Right atrium auricular region (tissue), 2 donors: ENCODE results near the gene NDFIP2. TPM values are rescaled to one million over a fixed set of nuclear protein-coding genes. Genes with fewer than 3 reads are reported as not detected.

Source experiments
- DNase-seq: peaks from one replicate; pipeline ENCODE4 v3.0.0-alpha.2; 2019; ENCODE audit warnings: low spot score
- H3K27ac ChIP-seq, 2 donors: fragments of 200-600 bp; sonication (generic); 1 replicate in 1 of 2; 2 replicates in 1 of 2; pipeline ENCODE4 v1.5.1; 2016 to 2019
- H3K27me3 ChIP-seq, 2 donors: fragments of 200-600 bp; sonication (generic); one replicate each; pipeline versions ENCODE4 v1.5.1 to v1.6.0; 2017 to 2019
- H3K36me3 ChIP-seq: fragments of 200-600 bp; sonication (generic); one replicate; pipeline ENCODE4 v1.5.1; 2016
- H3K4me1 ChIP-seq, 2 donors: fragments of 200-600 bp; sonication (generic); one replicate each; pipeline versions ENCODE4 v1.5.1 to v1.6.0; 2017 to 2019
- H3K4me3 ChIP-seq, 2 donors: fragments of 200-600 bp; sonication (generic); 1 replicate in 1 of 2; 2 replicates in 1 of 2; pipeline ENCODE4 v1.5.1; 2017 to 2019; ENCODE audit warnings: mild to moderate bottlenecking in 1 of 2, moderate library complexity in 1 of 2
- H3K9me3 ChIP-seq, 2 donors: fragments of 200-600 bp; sonication (generic); one replicate each; pipeline ENCODE4 v1.5.1; 2019
- total RNA-seq, 2 donors: library from RNA; depleted of rRNA; stranded (reverse); fragments of >200 nt; gene quantifications; one replicate each; pipeline ENCODE4 v1.1.0, GENCODE V29; 2016
- TF ChIP-seq, protein P1 (sequence below), 2 donors: fragments of 200-600 bp; sonication (generic); IDR thresholded peaks; one replicate each; pipeline ENCODE4 v1.5.1; 2019; ENCODE audit warnings: antibody characterized with exemption in 2 of 2

The NDFIP2 gene
- total RNA-seq, 2 donors from 2014 or later, result 27.8 to 29.0 TPM

DNA sequence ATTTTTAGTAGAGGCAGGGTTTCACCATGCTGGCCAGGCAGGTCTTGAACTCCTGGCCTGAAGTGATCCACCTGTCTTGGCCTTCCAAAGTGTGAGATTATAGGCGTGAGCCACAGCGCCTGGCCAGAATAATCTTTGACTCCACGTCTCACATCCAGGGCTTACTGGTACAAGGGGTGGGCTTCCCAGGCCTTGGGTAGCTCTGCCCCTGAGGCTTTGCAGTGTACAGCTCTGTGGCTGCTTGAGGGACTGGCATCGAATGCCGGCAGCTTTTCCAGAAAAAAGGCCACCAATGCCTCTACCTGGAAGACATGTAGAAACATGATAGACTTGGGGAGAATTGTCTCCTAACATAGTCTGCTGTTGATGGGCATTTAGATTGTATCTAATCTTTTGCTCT lies 57.8 kb downstream of the NDFIP2 start:
- no peak overlapping the region for H3K27ac ChIP-seq
- peaks cover 0 to 5% of the 10 kb centered on the region in 2 donors for H3K4me1 ChIP-seq
- no peak for DNase-seq
- no peak overlapping the region for H3K4me3 ChIP-seq
- H3K36me3 ChIP-seq, result no peaks in the 10 kb centered on the region
- no peaks in the 10 kb centered on the region for H3K27me3 ChIP-seq
- TF ChIP-seq, protein P1, sequence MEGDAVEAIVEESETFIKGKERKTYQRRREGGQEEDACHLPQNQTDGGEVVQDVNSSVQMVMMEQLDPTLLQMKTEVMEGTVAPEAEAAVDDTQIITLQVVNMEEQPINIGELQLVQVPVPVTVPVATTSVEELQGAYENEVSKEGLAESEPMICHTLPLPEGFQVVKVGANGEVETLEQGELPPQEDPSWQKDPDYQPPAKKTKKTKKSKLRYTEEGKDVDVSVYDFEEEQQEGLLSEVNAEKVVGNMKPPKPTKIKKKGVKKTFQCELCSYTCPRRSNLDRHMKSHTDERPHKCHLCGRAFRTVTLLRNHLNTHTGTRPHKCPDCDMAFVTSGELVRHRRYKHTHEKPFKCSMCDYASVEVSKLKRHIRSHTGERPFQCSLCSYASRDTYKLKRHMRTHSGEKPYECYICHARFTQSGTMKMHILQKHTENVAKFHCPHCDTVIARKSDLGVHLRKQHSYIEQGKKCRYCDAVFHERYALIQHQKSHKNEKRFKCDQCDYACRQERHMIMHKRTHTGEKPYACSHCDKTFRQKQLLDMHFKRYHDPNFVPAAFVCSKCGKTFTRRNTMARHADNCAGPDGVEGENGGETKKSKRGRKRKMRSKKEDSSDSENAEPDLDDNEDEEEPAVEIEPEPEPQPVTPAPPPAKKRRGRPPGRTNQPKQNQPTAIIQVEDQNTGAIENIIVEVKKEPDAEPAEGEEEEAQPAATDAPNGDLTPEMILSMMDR (IDR thresholded peaks at IDR 0.05), result no peak
- H3K9me3 ChIP-seq, result no peaks in the 10 kb centered on the region

DNA sequence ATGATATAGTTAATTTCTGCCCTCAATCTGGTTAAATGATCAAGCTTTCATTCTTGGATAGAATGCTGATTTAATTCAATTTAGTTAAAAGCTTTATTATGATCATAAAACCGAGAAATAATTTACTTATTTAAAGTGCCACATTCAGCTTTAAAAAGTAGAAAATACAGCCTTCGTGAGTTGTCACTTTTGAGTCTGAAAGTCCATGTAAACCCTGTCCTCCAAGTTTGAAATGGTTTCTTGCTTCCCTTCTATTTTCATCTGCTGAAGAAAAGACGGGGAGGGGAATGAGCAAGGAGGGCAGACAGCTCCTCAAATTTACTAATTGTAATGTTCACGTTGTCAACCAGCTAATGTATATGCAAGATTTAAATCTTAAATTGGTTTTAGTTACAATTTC lies 59.5 kb downstream of the NDFIP2 start:
- H3K4me3 ChIP-seq, result no peak overlapping the region
- H3K9me3 ChIP-seq, result no peaks in the 10 kb centered on the region
- H3K27me3 ChIP-seq, result no peaks in the 10 kb centered on the region
- H3K4me1 ChIP-seq, result peaks cover 0 to 5% of the 10 kb centered on the region in 2 donors
- TF ChIP-seq, protein P1 (IDR thresholded peaks at IDR 0.05), result no peak
- no peak for DNase-seq
- no peak overlapping the region for H3K27ac ChIP-seq
- no peaks in the 10 kb centered on the region for H3K36me3 ChIP-seq

DNA sequence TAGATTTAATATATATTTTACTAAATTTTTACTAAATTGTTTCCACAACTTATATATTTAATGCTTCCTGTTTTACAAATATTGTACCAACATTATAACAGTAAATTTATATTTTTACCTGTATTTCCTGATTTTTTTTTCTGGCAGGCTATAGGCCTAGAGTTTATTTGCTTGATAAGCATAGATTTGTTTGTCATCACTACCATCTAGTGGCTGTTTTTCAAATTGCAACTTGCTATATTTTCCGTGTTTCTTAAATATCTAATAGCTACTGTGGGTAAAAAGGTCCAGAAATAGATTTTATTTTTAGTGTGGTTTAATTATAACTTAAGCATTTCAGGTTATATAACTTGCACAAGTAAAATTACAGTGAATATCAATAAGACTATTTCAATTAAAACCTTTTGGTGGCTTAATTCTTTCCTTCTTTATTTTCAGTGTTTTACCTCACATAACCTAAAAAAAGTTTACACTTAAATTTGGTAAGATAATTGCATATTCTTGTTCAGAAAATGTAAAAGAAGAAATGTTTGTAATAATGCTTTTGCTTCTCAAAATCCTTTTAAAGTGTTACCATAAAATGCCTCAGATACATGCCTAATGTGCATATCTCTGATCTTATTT lies 60.6 kb downstream of the NDFIP2 start:
- no peaks in the 10 kb centered on the region for H3K27me3 ChIP-seq
- no peak overlapping the region for H3K27ac ChIP-seq
- H3K9me3 ChIP-seq, result no peaks in the 10 kb centered on the region
- TF ChIP-seq, protein P1 (IDR thresholded peaks at IDR 0.05), result peak; percentile 84 to 86
- DNase-seq, result no peak
- H3K4me1 ChIP-seq, result peaks cover 0 to 5% of the 10 kb centered on the region in 2 donors
- no peaks in the 10 kb centered on the region for H3K36me3 ChIP-seq
- H3K4me3 ChIP-seq, result no peak overlapping the region

DNA sequence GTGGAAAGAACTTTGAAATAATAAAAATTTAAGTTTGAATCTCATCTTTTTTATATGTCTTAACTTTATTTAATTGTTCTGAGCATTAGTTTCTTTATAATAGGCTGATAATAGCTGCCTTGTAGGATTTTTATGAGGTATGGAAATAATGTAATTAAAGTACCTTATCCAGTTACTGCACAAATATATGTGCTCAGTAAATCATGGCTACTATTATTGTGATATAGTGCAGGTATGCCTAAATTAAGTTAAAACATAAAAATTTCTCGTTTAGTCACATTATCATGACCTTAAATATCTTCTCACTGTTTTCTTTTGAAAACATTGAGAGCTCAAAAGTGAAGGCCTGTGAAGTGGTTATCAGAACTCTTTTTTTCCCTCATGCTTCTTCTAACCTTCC lies 62.9 kb downstream of the NDFIP2 start:
- Histone ChIP-seq H3K9me3 (no peaks in the 10 kb centered on the region), H3K36me3 (no peaks in the 10 kb centered on the region), H3K27me3 (no peaks in the 10 kb centered on the region), H3K4me3 (no peak overlapping the region), H3K4me1 (peaks cover 0 to 5% of the 10 kb centered on the region in 2 donors), H3K27ac (no peak overlapping the region)
- TF ChIP-seq, protein P1 (IDR thresholded peaks at IDR 0.05), result no peak
- no peak for DNase-seq

DNA sequence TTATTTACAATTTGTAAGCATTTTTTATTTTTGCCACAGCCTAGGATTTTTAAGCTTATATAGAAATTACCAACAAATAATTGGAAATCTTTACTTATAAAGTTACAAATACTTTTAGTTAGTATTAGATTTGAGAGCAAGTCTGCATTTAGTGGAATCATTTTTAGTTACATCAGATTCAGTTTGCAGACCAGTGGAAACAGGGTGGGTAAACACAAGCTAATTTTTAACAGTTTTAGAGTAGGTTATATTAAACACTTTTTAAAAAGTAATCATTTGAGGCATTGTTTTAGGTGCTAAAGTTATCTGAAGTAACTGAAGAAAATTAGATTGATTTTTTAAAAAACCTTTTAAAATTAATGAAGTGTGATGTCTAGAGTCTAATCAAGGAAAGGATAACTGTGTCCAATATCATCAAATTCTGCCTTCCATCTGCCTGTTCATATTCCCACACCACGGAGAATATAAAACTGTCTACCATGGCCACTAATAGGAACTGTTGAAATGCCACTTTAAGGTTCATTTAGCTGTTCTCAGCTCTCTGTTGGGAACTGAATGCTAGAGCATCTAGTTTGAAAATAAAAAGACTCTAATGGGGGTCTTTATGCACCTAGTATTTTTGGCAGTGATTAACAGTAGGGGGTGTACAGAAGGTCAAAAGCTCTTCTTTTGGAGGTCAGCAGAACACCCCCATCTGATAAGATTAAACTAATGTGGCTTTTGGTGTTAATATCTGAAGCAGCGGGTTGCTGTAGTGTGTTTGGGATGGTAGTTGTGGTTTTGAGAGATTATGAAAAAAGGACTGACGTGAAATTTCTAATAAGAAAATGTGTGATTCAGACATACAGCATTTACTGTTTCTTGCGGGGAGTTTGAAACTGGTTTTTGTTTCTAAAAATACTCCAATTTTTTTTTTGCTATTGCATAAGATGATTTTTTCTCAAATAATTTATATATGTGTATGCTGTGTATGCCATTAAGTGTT lies 66.5 kb downstream of the NDFIP2 start:
- peaks cover 0 to 4% of the 10 kb centered on the region in 2 donors for H3K4me1 ChIP-seq
- TF ChIP-seq, protein P1 (IDR thresholded peaks at IDR 0.05), result no peak
- no peaks in the 10 kb centered on the region for H3K27me3 ChIP-seq
- no peaks in the 10 kb centered on the region for H3K36me3 ChIP-seq
- H3K27ac ChIP-seq, result no peak overlapping the region
- DNase-seq, result no peak
- no peaks in the 10 kb centered on the region for H3K9me3 ChIP-seq
- no peak overlapping the region for H3K4me3 ChIP-seq
